Astrocyte (in vitro differentiated cells and primary cell): ENCODE results near the gene TRIP12. TPM values are rescaled to one million over a fixed set of nuclear protein-coding genes. Genes with fewer than 3 reads are reported as not detected.

Experiments used
- DNase-seq: peaks from one replicate; pipeline ENCODE4 v3.0.0-alpha.2; 2010; ENCODE audit warnings: low read depth
- FAIRE-seq: peaks from 2 replicates; lab custom pipeline; 2011; peaks lifted over from hg19 to GRCh38; lab: Jason Lieb, UNC
- H2AFZ ChIP-seq: 2 replicates; pipeline ENCODE4 v1.6.0; 2012; ENCODE audit warnings: low read depth, low read length, inconsistent platforms
- H3K27ac ChIP-seq: 2 replicates; pipeline ENCODE4 v1.5.1; 2011; ENCODE audit warnings: low read depth, low read length, inconsistent platforms
- H3K27me3 ChIP-seq: 2 replicates; pipeline ENCODE4 v1.6.0; 2011; ENCODE audit warnings: low read length, inconsistent platforms; ENCODE audit not compliant: insufficient read depth
- H3K36me3 ChIP-seq: 2 replicates; pipeline ENCODE4 v1.5.1; 2011; ENCODE audit warnings: low read length, inconsistent platforms; ENCODE audit not compliant: insufficient read depth
- H3K4me1 ChIP-seq: 2 replicates; pipeline ENCODE4 v1.5.1; 2011; ENCODE audit warnings: low read length, inconsistent platforms; ENCODE audit not compliant: insufficient read depth
- H3K4me2 ChIP-seq: 2 replicates; pipeline ENCODE4 v1.6.0; 2012; ENCODE audit warnings: low read length, inconsistent platforms
- H3K4me3 ChIP-seq: 2 replicates; pipeline ENCODE4 v1.5.1; 2011; ENCODE audit warnings: low read depth, mild to moderate bottlenecking, low read length, inconsistent platforms; ENCODE audit not compliant: insufficient read depth
- H3K79me2 ChIP-seq: 2 replicates; pipeline ENCODE4 v1.6.0; 2012; ENCODE audit warnings: mild to moderate bottlenecking, low read length, inconsistent platforms; ENCODE audit not compliant: insufficient read depth
- H3K9ac ChIP-seq: 2 replicates; pipeline ENCODE4 v1.6.0; 2012; ENCODE audit warnings: mild to moderate bottlenecking, low read length, inconsistent platforms
- H3K9me3 ChIP-seq: 2 replicates; pipeline ENCODE4 v1.5.1; 2012; ENCODE audit warnings: low read depth, mild to moderate bottlenecking, low read length, inconsistent platforms; ENCODE audit not compliant: insufficient read depth
- H4K20me1 ChIP-seq: 2 replicates; pipeline ENCODE4 v1.6.0; 2012; ENCODE audit warnings: low read length, inconsistent platforms; ENCODE audit not compliant: insufficient read depth
- H3K27ac Mint-ChIP-seq: one replicate; pipeline ENCODE4 v1.8.0; 2021; ENCODE audit warnings: mild to moderate bottlenecking, mixed read lengths; ENCODE audit not compliant: unreplicated experiment
- H3K27me3 Mint-ChIP-seq: one replicate; pipeline ENCODE4 v1.8.0; 2021; ENCODE audit warnings: low read depth, mixed read lengths; ENCODE audit not compliant: unreplicated experiment
- H3K36me3 Mint-ChIP-seq: one replicate; pipeline ENCODE4 v1.8.0; 2021; ENCODE audit warnings: low read depth, mixed read lengths; ENCODE audit not compliant: unreplicated experiment
- H3K4me1 Mint-ChIP-seq: one replicate; pipeline ENCODE4 v1.8.0; 2021; ENCODE audit warnings: low read depth, mixed read lengths; ENCODE audit not compliant: unreplicated experiment
- H3K4me3 Mint-ChIP-seq: one replicate; pipeline ENCODE4 v1.8.0; 2021; ENCODE audit warnings: mild to moderate bottlenecking, moderate library complexity, mixed read lengths; ENCODE audit not compliant: unreplicated experiment
- H3K9me3 Mint-ChIP-seq: one replicate; pipeline ENCODE4 v1.8.0; 2021; ENCODE audit warnings: mild to moderate bottlenecking, mixed read lengths; ENCODE audit not compliant: unreplicated experiment
- CTCF ChIP-seq: IDR thresholded peaks from 2 replicates; pipeline ENCODE4 v1.5.1; 2011; ENCODE audit warnings: low read depth, mild to moderate bottlenecking, inconsistent platforms, low read length, moderate library complexity; ENCODE audit not compliant: insufficient read depth
- EZH2 ChIP-seq: IDR thresholded peaks from 2 replicates; pipeline ENCODE4 v1.6.1; 2012; ENCODE audit warnings: mild to moderate bottlenecking, low read length, inconsistent platforms; ENCODE audit not compliant: insufficient read depth
- total RNA-seq: library from RNA; stranded (reverse); gene quantifications from 2 replicates; pipeline ENCODE4 v1.2.1, GENCODE V29; 2021

The TRIP12 gene
- total RNA-seq, 1 donor from 2014 or later: 379 TPM

GRCh38 chr2:229887441-229887840 is 34.4 kb downstream of the TRIP12 start:
- Mint-ChIP-seq H3K9me3 (no peaks in the 10 kb centered on the region), H3K36me3 (no peaks in the 10 kb centered on the region), H3K27ac (no peak overlapping the region), H3K4me1 (peaks cover 17% of the 10 kb centered on the region), H3K27me3 (no peaks in the 10 kb centered on the region), H3K4me3 (no peak overlapping the region)
- H3K79me2 ChIP-seq: peaks cover 98% of the 10 kb centered on the region
- peaks cover 5% of the 10 kb centered on the region for H3K36me3 ChIP-seq
- H4K20me1 ChIP-seq: peaks cover 92% of the 10 kb centered on the region
- no peak overlapping the region for H3K9ac ChIP-seq
- H3K27me3 ChIP-seq: no peaks in the 10 kb centered on the region
- no peak overlapping the region for H3K27ac ChIP-seq
- H3K9me3 ChIP-seq: no peaks in the 10 kb centered on the region
- no peak for FAIRE-seq
- TF ChIP-seq CTCF (no peak), EZH2 (no peak)
- no peak overlapping the region for H3K4me2 ChIP-seq
- H2AFZ ChIP-seq: no peak overlapping the region
- H3K4me3 ChIP-seq: no peak overlapping the region
- DNase-seq: no peak
- no peaks in the 10 kb centered on the region for H3K4me1 ChIP-seq

GRCh38 chr2:229884775-229885699 is 36.8 kb downstream of the TRIP12 start:
- no peak for FAIRE-seq
- H3K9ac ChIP-seq: no peak overlapping the region

More at GRCh38 chr2:229884775-229885699, 36.8 kb downstream of the TRIP12 start:
- no peak overlapping the region for H3K4me3 Mint-ChIP-seq
- no peaks in the 10 kb centered on the region for H3K36me3 Mint-ChIP-seq
- Histone ChIP-seq H4K20me1 (peaks cover 96% of the 10 kb centered on the region), H3K27ac (no peak overlapping the region), H2AFZ (no peak overlapping the region), H3K4me1 (no peaks in the 10 kb centered on the region), H3K36me3 (peaks cover 5% of the 10 kb centered on the region), H3K27me3 (no peaks in the 10 kb centered on the region), H3K9me3 (no peaks in the 10 kb centered on the region), H3K79me2 (peaks cover 98% of the 10 kb centered on the region), H3K4me2 (no peak overlapping the region), H3K4me3 (no peak overlapping the region)
- no peak for DNase-seq
- peaks cover 15% of the 10 kb centered on the region for H3K4me1 Mint-ChIP-seq
- no peaks in the 10 kb centered on the region for H3K9me3 Mint-ChIP-seq
- H3K27ac Mint-ChIP-seq: no peak overlapping the region
- no peaks in the 10 kb centered on the region for H3K27me3 Mint-ChIP-seq
- TF ChIP-seq EZH2 (no peak), CTCF (no peak)
